Parathyroid adenoma (tissue), 2 donors: ENCODE results near the gene MXRA7.

Source experiments
- H2AFZ ChIP-seq: fragments of 300-600 bp; sonication (generic); one replicate; pipeline ENCODE4 v1.7.0; 2017; ENCODE audit warnings: antibody characterized with exemption, mild to moderate bottlenecking
- H3K27ac ChIP-seq: fragments of 300-600 bp; sonication (generic); one replicate; pipeline ENCODE4 v1.7.0; 2017
- H3K27me3 ChIP-seq: fragments of 300-600 bp; sonication (generic); one replicate; pipeline ENCODE4 v1.7.0; 2017; ENCODE audit warnings: low read length; ENCODE audit not compliant: control insufficient read depth, insufficient read depth
- H3K36me3 ChIP-seq: fragments of 300-600 bp; sonication (generic); one replicate; pipeline ENCODE4 v1.7.0; 2017; ENCODE audit warnings: low read length; ENCODE audit not compliant: control insufficient read depth, insufficient read depth
- H3K4me1 ChIP-seq: fragments of 300-600 bp; sonication (generic); one replicate; pipeline ENCODE4 v1.7.0; 2017; ENCODE audit warnings: control low read depth
- H3K4me2 ChIP-seq: fragments of 300-600 bp; sonication (generic); one replicate; pipeline ENCODE4 v1.7.0; 2017; ENCODE audit warnings: low read length
- H3K4me3 ChIP-seq: fragments of 300-600 bp; sonication (generic); one replicate; pipeline ENCODE4 v1.7.0; 2017; ENCODE audit warnings: low read depth, low read length
- H3K79me2 ChIP-seq: fragments of 300-600 bp; sonication (generic); one replicate; pipeline ENCODE4 v1.7.0; 2017; ENCODE audit warnings: control low read depth
- H3K9ac ChIP-seq: fragments of 300-600 bp; sonication (generic); one replicate; pipeline ENCODE4 v1.7.0; 2017; ENCODE audit warnings: mild to moderate bottlenecking
- H3K9me3 ChIP-seq: fragments of 300-600 bp; sonication (generic); one replicate; pipeline ENCODE4 v1.7.0; 2017; ENCODE audit warnings: low read length; ENCODE audit not compliant: control insufficient read depth
- TF ChIP-seq, protein P1 (sequence below): fragments of 300-600 bp; sonication (generic); IDR thresholded peaks from one replicate; pipeline ENCODE4 v1.7.0; 2017; ENCODE audit warnings: antibody characterized with exemption, mild to moderate bottlenecking
- donor health status: primary hyperparathyroidism.

The MXRA7 gene

GRCh38 chr17:76678330-76678729 is 32.4 kb downstream of the MXRA7 start:
- no peak overlapping the region for H3K27ac ChIP-seq
- H3K27me3 ChIP-seq, result no peaks in the 10 kb centered on the region
- no peak overlapping the region for H2AFZ ChIP-seq
- H3K79me2 ChIP-seq, result peaks cover under 1% of the 10 kb centered on the region
- H3K9me3 ChIP-seq, result no peaks in the 10 kb centered on the region
- no peaks in the 10 kb centered on the region for H3K36me3 ChIP-seq
- TF ChIP-seq, protein P1, sequence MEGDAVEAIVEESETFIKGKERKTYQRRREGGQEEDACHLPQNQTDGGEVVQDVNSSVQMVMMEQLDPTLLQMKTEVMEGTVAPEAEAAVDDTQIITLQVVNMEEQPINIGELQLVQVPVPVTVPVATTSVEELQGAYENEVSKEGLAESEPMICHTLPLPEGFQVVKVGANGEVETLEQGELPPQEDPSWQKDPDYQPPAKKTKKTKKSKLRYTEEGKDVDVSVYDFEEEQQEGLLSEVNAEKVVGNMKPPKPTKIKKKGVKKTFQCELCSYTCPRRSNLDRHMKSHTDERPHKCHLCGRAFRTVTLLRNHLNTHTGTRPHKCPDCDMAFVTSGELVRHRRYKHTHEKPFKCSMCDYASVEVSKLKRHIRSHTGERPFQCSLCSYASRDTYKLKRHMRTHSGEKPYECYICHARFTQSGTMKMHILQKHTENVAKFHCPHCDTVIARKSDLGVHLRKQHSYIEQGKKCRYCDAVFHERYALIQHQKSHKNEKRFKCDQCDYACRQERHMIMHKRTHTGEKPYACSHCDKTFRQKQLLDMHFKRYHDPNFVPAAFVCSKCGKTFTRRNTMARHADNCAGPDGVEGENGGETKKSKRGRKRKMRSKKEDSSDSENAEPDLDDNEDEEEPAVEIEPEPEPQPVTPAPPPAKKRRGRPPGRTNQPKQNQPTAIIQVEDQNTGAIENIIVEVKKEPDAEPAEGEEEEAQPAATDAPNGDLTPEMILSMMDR, result no peak
- no peak overlapping the region for H3K4me3 ChIP-seq
- no peaks in the 10 kb centered on the region for H3K4me1 ChIP-seq
- no peak overlapping the region for H3K4me2 ChIP-seq
- H3K9ac ChIP-seq, result no peak overlapping the region

GRCh38 chr17:76677406-76677805 is 33.4 kb downstream of the MXRA7 start:
- Histone ChIP-seq H3K4me2 (no peak overlapping the region), H3K36me3 (no peaks in the 10 kb centered on the region), H3K27ac (no peak overlapping the region), H3K79me2 (no peaks in the 10 kb centered on the region), H3K9ac (no peak overlapping the region), H3K4me3 (no peak overlapping the region), H2AFZ (no peak overlapping the region), H3K9me3 (no peaks in the 10 kb centered on the region), H3K4me1 (peaks cover 1% of the 10 kb centered on the region), H3K27me3 (no peaks in the 10 kb centered on the region)
- TF ChIP-seq, protein P1, result no peak

DNA sequence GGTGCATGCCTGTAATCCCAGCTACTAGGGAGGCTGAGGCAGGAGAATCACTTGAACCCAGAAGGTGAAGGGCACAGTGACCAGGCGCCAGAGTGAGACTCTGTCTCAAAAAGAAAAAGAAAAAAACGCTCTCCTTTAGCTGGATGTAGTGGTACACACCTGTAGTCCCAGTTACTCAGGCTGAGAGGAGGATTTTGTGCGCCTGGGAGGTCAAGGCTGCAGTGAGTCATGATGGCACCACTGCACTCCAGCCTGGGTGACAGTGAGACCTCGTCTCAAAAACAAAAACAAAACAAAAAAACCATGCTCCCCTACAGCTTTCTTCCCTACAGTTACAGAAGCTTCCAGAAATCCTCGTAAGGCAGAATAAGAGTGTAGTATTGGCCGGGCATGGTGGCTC is 34.1 kb downstream of the MXRA7 start:
- H3K9ac ChIP-seq, result no peak overlapping the region
- H3K4me1 ChIP-seq, result peaks cover 3% of the 10 kb centered on the region
- H3K27ac ChIP-seq, result no peak overlapping the region
- no peaks in the 10 kb centered on the region for H3K79me2 ChIP-seq
- H3K4me3 ChIP-seq, result no peak overlapping the region
- no peaks in the 10 kb centered on the region for H3K36me3 ChIP-seq
- no peak overlapping the region for H3K4me2 ChIP-seq
- H3K27me3 ChIP-seq, result no peaks in the 10 kb centered on the region
- H3K9me3 ChIP-seq, result no peaks in the 10 kb centered on the region
- TF ChIP-seq, protein P1, result no peak
- no peak overlapping the region for H2AFZ ChIP-seq

GRCh38 chr17:76675648-76676047 is 35.1 kb downstream of the MXRA7 start:
- H3K4me1 ChIP-seq, result peaks cover 9% of the 10 kb centered on the region
- no peaks in the 10 kb centered on the region for H3K79me2 ChIP-seq
- H3K36me3 ChIP-seq, result no peaks in the 10 kb centered on the region
- H3K9me3 ChIP-seq, result no peaks in the 10 kb centered on the region
- H3K4me3 ChIP-seq, result no peak overlapping the region
- no peaks in the 10 kb centered on the region for H3K27me3 ChIP-seq
- H3K4me2 ChIP-seq, result no peak overlapping the region
- H2AFZ ChIP-seq, result no peak overlapping the region
- H3K9ac ChIP-seq, result no peak overlapping the region
- H3K27ac ChIP-seq, result no peak overlapping the region
- TF ChIP-seq, protein P1, result no peak

DNA sequence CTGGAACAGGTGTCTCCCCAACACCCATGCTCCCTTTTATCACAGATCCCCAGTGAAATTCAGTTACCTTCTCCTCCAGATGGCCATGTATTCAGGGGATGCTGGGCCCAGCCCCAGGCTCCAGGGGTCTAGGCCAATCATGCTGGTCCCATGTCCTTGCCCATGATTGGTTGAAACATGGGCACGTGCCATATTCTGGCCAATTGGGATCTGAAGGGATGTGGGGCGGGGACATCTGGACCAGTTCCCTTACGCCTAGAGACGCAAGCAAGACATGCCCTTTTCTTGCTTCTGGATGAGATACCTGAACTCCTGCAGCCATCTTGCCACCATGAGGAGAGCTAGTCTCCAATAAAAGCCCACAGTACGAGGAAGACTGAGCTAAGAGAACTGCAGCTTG is 36.2 kb downstream of the MXRA7 start:
- Histone ChIP-seq H3K36me3 (no peaks in the 10 kb centered on the region), H3K9ac (no peak overlapping the region), H3K79me2 (no peaks in the 10 kb centered on the region), H3K4me1 (peaks cover 10% of the 10 kb centered on the region), H3K4me2 (no peak overlapping the region), H3K4me3 (no peak overlapping the region), H2AFZ (no peak overlapping the region), H3K9me3 (no peaks in the 10 kb centered on the region), H3K27ac (no peak overlapping the region), H3K27me3 (no peaks in the 10 kb centered on the region)
- TF ChIP-seq, protein P1, result no peak
